CD4-positive, alpha-beta T cell treated with Interleukin-15 for 4 hours (primary cell): ENCODE results near the gene SFTPB.
"Not testable (repeated sequence)": the region's sequence is repeated elsewhere in the genome, so short reads cannot be mapped to it uniquely, and the experiment has no call there.

Source experiments
- DNase-seq: peaks from one replicate; pipeline ENCODE4 v3.0.0-alpha.2; 2020; ENCODE audit warnings: low spot score

SFTPB gene

GRCh38 chr2:85653996-85654395 lies 14.0 kb downstream of the SFTPB start:
- DNase-seq, result no peak

GRCh38 chr2:85652056-85652455 lies 15.9 kb downstream of the SFTPB start:
- DNase-seq, result no peak

- DNase-seq, result no peak
These were observed 16.9 kb downstream of the SFTPB start for GRCh38 chr2:85651097-85651496.

- no peak for DNase-seq
These were observed 17.5 kb downstream of the SFTPB start for GRCh38 chr2:85650456-85650855.

- DNase-seq, result no peak
These were observed 18.5 kb downstream of the SFTPB start for GRCh38 chr2:85649201-85650190.

- DNase-seq, result no peak
These were observed 19.4 kb downstream of the SFTPB start for GRCh38 chr2:85648619-85649018.

GRCh38 chr2:85647823-85648526 lies 20.0 kb downstream of the SFTPB start:
- DNase-seq, result no peak

- no peak for DNase-seq
These were observed 21.8 kb downstream of the SFTPB start for GRCh38 chr2:85646166-85646565.

- DNase-seq, result no peak
These were observed 23.1 kb downstream of the SFTPB start for GRCh38 chr2:85644909-85645308.

- DNase-seq, result peak; percentile 14
These were observed 25.3 kb downstream of the SFTPB start for GRCh38 chr2:85642725-85643124.

GRCh38 chr2:85635636-85636035 lies 32.4 kb downstream of the SFTPB start:
- DNase-seq, result no peak

GRCh38 chr2:85635011-85635410 lies 33.0 kb downstream of the SFTPB start:
- DNase-seq, result no peak

GRCh38 chr2:85631316-85631715 lies 36.7 kb downstream of the SFTPB start:
- no peak for DNase-seq

- no peak for DNase-seq
These were observed 39.3 kb downstream of the SFTPB start for GRCh38 chr2:85628658-85629057.

GRCh38 chr2:85623991-85624390 lies 44.0 kb downstream of the SFTPB start:
- no peak for DNase-seq

- no peak for DNase-seq
These were observed 46.7 kb downstream of the SFTPB start for GRCh38 chr2:85621338-85621737.

GRCh38 chr2:85619617-85620016 lies 48.4 kb downstream of the SFTPB start:
- no peak for DNase-seq

GRCh38 chr2:85617723-85618122 lies 50.3 kb downstream of the SFTPB start:
- not testable (repeated sequence) for DNase-seq

GRCh38 chr2:85615413-85615728 lies 52.6 kb downstream of the SFTPB start:
- no peak for DNase-seq

- DNase-seq, result not testable (repeated sequence)
These were observed 53.2 kb downstream of the SFTPB start for GRCh38 chr2:85614757-85615156.

- DNase-seq, result no peak
These were observed 54.1 kb downstream of the SFTPB start for GRCh38 chr2:85613717-85614515.
